ENCODE data around the gene HTR1B. TPM values are rescaled to one million over a fixed set of nuclear protein-coding genes. Genes with fewer than 3 reads are reported as not detected.

HTR1B gene
- total RNA-seq, 1 experiment from 2014 or later, result not detected

- no peak for TF ChIP-seq CTCF (IDR thresholded peaks at IDR 0.05; ENCODE audit: unreplicated experiment)
- no TSS peak for BruUV-seq (replicated peaks)
- CTCF ChIA-PET, result no interaction called here
- Mint-ChIP-seq H3K27ac (ENCODE audit: unreplicated experiment) (no peak overlapping the region), H3K4me3 (ENCODE audit: low read depth, unreplicated experiment) (no peak overlapping the region), H3K36me3 (ENCODE audit: insufficient read depth, unreplicated experiment) (no peaks in the 10 kb centered on the region), H3K27me3 (ENCODE audit: unreplicated experiment) (no peaks in the 10 kb centered on the region), H3K9me3 (ENCODE audit: low read depth, unreplicated experiment) (no peaks in the 10 kb centered on the region), H3K4me1 (ENCODE audit: low read depth, unreplicated experiment) (no peaks in the 10 kb centered on the region)
- intact Hi-C loops (cut with micrococcal nuclease; ENCODE audit: unreplicated experiment), result no loop called here
- DNase-seq, result no peak
Measured at GRCh38 chr6:77474286-77474956, 11.1 kb upstream of the HTR1B start.

GRCh38 chr6:77470983-77471382, 7.7 kb upstream of the HTR1B start:
- Mint-ChIP-seq H3K9me3 (ENCODE audit: low read depth, unreplicated experiment) (no peaks in the 10 kb centered on the region), H3K36me3 (ENCODE audit: insufficient read depth, unreplicated experiment) (no peaks in the 10 kb centered on the region), H3K27ac (ENCODE audit: unreplicated experiment) (no peak overlapping the region), H3K27me3 (ENCODE audit: unreplicated experiment) (peaks cover 7% of the 10 kb centered on the region), H3K4me1 (ENCODE audit: low read depth, unreplicated experiment) (peaks cover 9% of the 10 kb centered on the region), H3K4me3 (ENCODE audit: low read depth, unreplicated experiment) (no peak overlapping the region)
- TF ChIP-seq CTCF (IDR thresholded peaks at IDR 0.05; ENCODE audit: unreplicated experiment), result no peak
- CTCF ChIA-PET, result no interaction called here
- no TSS peak for BruUV-seq (replicated peaks)
- intact Hi-C loops (cut with micrococcal nuclease; ENCODE audit: unreplicated experiment), result no loop called here
- DNase-seq, result no peak

- Mint-ChIP-seq H3K9me3 (ENCODE audit: low read depth, unreplicated experiment) (no peaks in the 10 kb centered on the region), H3K4me1 (ENCODE audit: low read depth, unreplicated experiment) (peaks cover 15% of the 10 kb centered on the region), H3K4me3 (ENCODE audit: low read depth, unreplicated experiment) (no peak overlapping the region), H3K27me3 (ENCODE audit: unreplicated experiment) (peaks cover 27% of the 10 kb centered on the region), H3K27ac (ENCODE audit: unreplicated experiment) (no peak overlapping the region), H3K36me3 (ENCODE audit: insufficient read depth, unreplicated experiment) (no peaks in the 10 kb centered on the region)
- TF ChIP-seq CTCF (IDR thresholded peaks at IDR 0.05; ENCODE audit: unreplicated experiment), result no peak
- BruUV-seq (replicated peaks), result no TSS peak
- no peak for DNase-seq
- CTCF ChIA-PET, result no interaction called here
- intact Hi-C loops (cut with micrococcal nuclease; ENCODE audit: unreplicated experiment), result loop anchor here (5.0 to 10.0 kb wide), 3 partner anchors 63 to 1366 kb away; no protein-coding TSS in a partner anchor
Measured at GRCh38 chr6:77468939-77469338, 5.6 kb upstream of the HTR1B start.

GRCh38 chr6:77466451-77467437, 3.5 kb upstream of the HTR1B start:
- peaks cover 49% of the 10 kb centered on the region for H3K27me3 Mint-ChIP-seq (ENCODE audit: unreplicated experiment)

More at GRCh38 chr6:77466451-77467437, 3.5 kb upstream of the HTR1B start:
- no peak for TF ChIP-seq CTCF (IDR thresholded peaks at IDR 0.05; ENCODE audit: unreplicated experiment)
- CTCF ChIA-PET, result interaction anchor here (1.4 kb wide), 1 partner anchor 9 kb away, joined by 5 read pairs; no protein-coding TSS in a partner anchor
- BruUV-seq (replicated peaks), result no TSS peak
- peaks cover 9% of the 10 kb centered on the region for H3K36me3 Mint-ChIP-seq (ENCODE audit: insufficient read depth, unreplicated experiment)
- intact Hi-C loops (cut with micrococcal nuclease; ENCODE audit: unreplicated experiment), result loop anchor here (5.0 to 10.0 kb wide), 3 partner anchors 66 to 1368 kb away; no protein-coding TSS in a partner anchor
- peak overlapping the region; percentile 22 for H3K27ac Mint-ChIP-seq (ENCODE audit: unreplicated experiment)
- DNase-seq, result no peak
- peak overlapping the region; percentile 69 for H3K4me3 Mint-ChIP-seq (ENCODE audit: low read depth, unreplicated experiment)
- H3K9me3 Mint-ChIP-seq (ENCODE audit: low read depth, unreplicated experiment), result no peaks in the 10 kb centered on the region
- H3K4me1 Mint-ChIP-seq (ENCODE audit: low read depth, unreplicated experiment), result peaks cover 28% of the 10 kb centered on the region
